Vagina (tissue), 2 donors: ENCODE data around the gene ULK4.

Experiments used
- POLR2A ChIP-seq, 2 donors: fragments of 450-650 bp; IDR thresholded peaks; one replicate each; pipeline ENCODE4 v1.6.1; 2017; ENCODE audit warnings: antibody characterized with exemption in 2 of 2, mild to moderate bottlenecking in 2 of 2, moderate library complexity in 2 of 2
- POLR2AphosphoS5 ChIP-seq, 2 donors: sonication (generic); formaldehyde crosslinking; IDR thresholded peaks; one replicate each; pipeline ENCODE4 v1.9.0; 2017; ENCODE audit warnings: antibody characterized with exemption in 2 of 2, mild to moderate bottlenecking in 2 of 2, low read depth in 1 of 2; ENCODE audit not compliant: insufficient read depth in 1 of 2
- TF ChIP-seq, protein P1 (sequence below), 3 experiments: fragments of 450-650 bp in 2 of 3; fragments of 200-600 bp in 1 of 3; sonication (generic) in 1 of 3; IDR thresholded peaks; one replicate each; pipeline ENCODE4 v1.5.1; 2017 to 2019; ENCODE audit warnings: antibody characterized with exemption in 3 of 3, mild to moderate bottlenecking in 2 of 3, moderate library complexity in 2 of 3

- TF ChIP-seq, protein P1, sequence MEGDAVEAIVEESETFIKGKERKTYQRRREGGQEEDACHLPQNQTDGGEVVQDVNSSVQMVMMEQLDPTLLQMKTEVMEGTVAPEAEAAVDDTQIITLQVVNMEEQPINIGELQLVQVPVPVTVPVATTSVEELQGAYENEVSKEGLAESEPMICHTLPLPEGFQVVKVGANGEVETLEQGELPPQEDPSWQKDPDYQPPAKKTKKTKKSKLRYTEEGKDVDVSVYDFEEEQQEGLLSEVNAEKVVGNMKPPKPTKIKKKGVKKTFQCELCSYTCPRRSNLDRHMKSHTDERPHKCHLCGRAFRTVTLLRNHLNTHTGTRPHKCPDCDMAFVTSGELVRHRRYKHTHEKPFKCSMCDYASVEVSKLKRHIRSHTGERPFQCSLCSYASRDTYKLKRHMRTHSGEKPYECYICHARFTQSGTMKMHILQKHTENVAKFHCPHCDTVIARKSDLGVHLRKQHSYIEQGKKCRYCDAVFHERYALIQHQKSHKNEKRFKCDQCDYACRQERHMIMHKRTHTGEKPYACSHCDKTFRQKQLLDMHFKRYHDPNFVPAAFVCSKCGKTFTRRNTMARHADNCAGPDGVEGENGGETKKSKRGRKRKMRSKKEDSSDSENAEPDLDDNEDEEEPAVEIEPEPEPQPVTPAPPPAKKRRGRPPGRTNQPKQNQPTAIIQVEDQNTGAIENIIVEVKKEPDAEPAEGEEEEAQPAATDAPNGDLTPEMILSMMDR (IDR thresholded peaks at IDR 0.05), result no peak
- TF ChIP-seq POLR2AphosphoS5 (IDR thresholded peaks at IDR 0.05; ENCODE audit: insufficient read depth in 1 of 2, low read depth in 1 of 2) (no peak), POLR2A (IDR thresholded peaks at IDR 0.05) (no peak)
Observed at GRCh38 chr3:41975416-41976103, 13.7 kb upstream of the ULK4 start.
